HAP-1 (cell line): Measurements from ENCODE around the gene USP32.

Source experiments
- DNase-seq, 2 experiments: peaks; one replicate each; pipeline ENCODE4 v3.0.0-alpha.2; 2016 to 2020; ENCODE audit warnings: low spot score in 2 of 2
- H3K27me3 ChIP-seq: fragments of 250-450 bp; sonication (Bioruptor Pico); 2 replicates; pipeline ENCODE4 v1.5.1; 2020; ENCODE audit warnings: low read depth, mild to moderate bottlenecking, moderate library complexity
- H3K36me3 ChIP-seq: fragments of 250-450 bp; sonication (Bioruptor Pico); replicated peaks from 2 replicates; pipeline ENCODE4 v1.5.1; 2020; ENCODE audit warnings: mild to moderate bottlenecking
- H3K4me1 ChIP-seq: fragments of 250-450 bp; sonication (Bioruptor Pico); 2 replicates; pipeline ENCODE4 v1.5.1; 2020; ENCODE audit warnings: mild to moderate bottlenecking
- H3K4me3 ChIP-seq: fragments of 250-450 bp; sonication (Bioruptor Pico); 2 replicates; pipeline ENCODE4 v1.5.1; 2020; ENCODE audit warnings: mild to moderate bottlenecking, moderate library complexity
- H3K9me3 ChIP-seq: fragments of 250-450 bp; sonication (Bioruptor Pico); 2 replicates; pipeline ENCODE4 v1.5.1; 2020; ENCODE audit warnings: mild to moderate bottlenecking, moderate library complexity
- in situ Hi-C: fragments of 300-500 bp; cut with MboI; formaldehyde crosslinking; loops from 3 replicates; pipeline ENCODE4 v1.14.3; 2020; ENCODE audit warnings: low sequenced_read_pairs, inconsistent platforms, mixed read lengths

Gene USP32

GRCh38 chr17:60304502-60304901 is 87.4 kb downstream of the USP32 start:
- Histone ChIP-seq H3K36me3 (no peaks in the 10 kb centered on the region), H3K9me3 (no peaks in the 10 kb centered on the region), H3K4me3 (no peak overlapping the region), H3K27me3 (no peaks in the 10 kb centered on the region), H3K4me1 (peaks cover 13% of the 10 kb centered on the region)
- no peak for DNase-seq
- in situ Hi-C loops = no loop called here

- no peak overlapping the region for H3K4me3 ChIP-seq
- no peaks in the 10 kb centered on the region for H3K27me3 ChIP-seq
- no peaks in the 10 kb centered on the region for H3K9me3 ChIP-seq
- DNase-seq = peak; percentile 32 to 71
- H3K36me3 ChIP-seq = no peaks in the 10 kb centered on the region
- peaks cover 13% of the 10 kb centered on the region for H3K4me1 ChIP-seq
- in situ Hi-C loops = no loop called here
Observed at GRCh38 chr17:60303406-60304099, 88.4 kb downstream of the USP32 start.

GRCh38 chr17:60301649-60302048 is 90.3 kb downstream of the USP32 start:
- in situ Hi-C loops = no loop called here

GRCh38 chr17:60300949-60301348 is 91.0 kb downstream of the USP32 start:
- H3K36me3 ChIP-seq = no peaks in the 10 kb centered on the region

More at GRCh38 chr17:60301649-60302048, 90.3 kb downstream of the USP32 start:
- Histone ChIP-seq H3K27me3 (no peaks in the 10 kb centered on the region), H3K4me3 (no peak overlapping the region), H3K36me3 (no peaks in the 10 kb centered on the region), H3K9me3 (no peaks in the 10 kb centered on the region), H3K4me1 (peaks cover 13% of the 10 kb centered on the region)
- DNase-seq = no peak

GRCh38 chr17:60300011-60300410 is 91.9 kb downstream of the USP32 start:
- Histone ChIP-seq H3K27me3 (no peaks in the 10 kb centered on the region), H3K9me3 (no peaks in the 10 kb centered on the region), H3K4me1 (peaks cover 13% of the 10 kb centered on the region), H3K36me3 (no peaks in the 10 kb centered on the region), H3K4me3 (no peak overlapping the region)
- in situ Hi-C loops = no loop called here
- no peak for DNase-seq

More at GRCh38 chr17:60300949-60301348, 91.0 kb downstream of the USP32 start:
- no peak overlapping the region for H3K4me3 ChIP-seq
- no peaks in the 10 kb centered on the region for H3K27me3 ChIP-seq
- peaks cover 13% of the 10 kb centered on the region for H3K4me1 ChIP-seq
- DNase-seq = no peak
- in situ Hi-C loops = no loop called here
- H3K9me3 ChIP-seq = no peaks in the 10 kb centered on the region

- no peaks in the 10 kb centered on the region for H3K36me3 ChIP-seq
- H3K9me3 ChIP-seq = no peaks in the 10 kb centered on the region
- in situ Hi-C loops = no loop called here
- H3K27me3 ChIP-seq = no peaks in the 10 kb centered on the region
- no peak overlapping the region for H3K4me3 ChIP-seq
- no peaks in the 10 kb centered on the region; the same call in 1 of the 2 replicates for H3K4me1 ChIP-seq
- no peak for DNase-seq
Observed at GRCh38 chr17:60297760-60298401, 94.1 kb downstream of the USP32 start.

- in situ Hi-C loops = no loop called here
- no peaks in the 10 kb centered on the region for H3K9me3 ChIP-seq
- no peaks in the 10 kb centered on the region for H3K27me3 ChIP-seq
- no peaks in the 10 kb centered on the region for H3K36me3 ChIP-seq
- no peaks in the 10 kb centered on the region; the same call in 1 of the 2 replicates for H3K4me1 ChIP-seq
- H3K4me3 ChIP-seq = no peak overlapping the region
- DNase-seq = no peak
Observed at GRCh38 chr17:60296177-60296576, 95.8 kb downstream of the USP32 start.

GRCh38 chr17:60293580-60294335 is 98.2 kb downstream of the USP32 start:
- in situ Hi-C loops = no loop called here
- DNase-seq = no peak
- Histone ChIP-seq H3K27me3 (no peaks in the 10 kb centered on the region), H3K36me3 (no peaks in the 10 kb centered on the region), H3K4me1 (no peaks in the 10 kb centered on the region; the same call in 1 of the 2 replicates), H3K4me3 (no peak overlapping the region), H3K9me3 (no peaks in the 10 kb centered on the region)

- Histone ChIP-seq H3K36me3 (peaks cover 3% of the 10 kb centered on the region; the same call in 1 of the 2 replicates), H3K9me3 (no peaks in the 10 kb centered on the region), H3K4me3 (no peak overlapping the region), H3K4me1 (no peaks in the 10 kb centered on the region; the same call in 1 of the 2 replicates), H3K27me3 (no peaks in the 10 kb centered on the region)
- DNase-seq = no peak
- in situ Hi-C loops = no loop called here
Observed at GRCh38 chr17:60292697-60293096, 99.2 kb downstream of the USP32 start.

GRCh38 chr17:60284709-60285108 is 107.2 kb downstream of the USP32 start:
- H3K9me3 ChIP-seq = no peaks in the 10 kb centered on the region
- H3K36me3 ChIP-seq = peaks cover 9% of the 10 kb centered on the region; the same call in 1 of the 2 replicates
- DNase-seq = no peak
- in situ Hi-C loops = no loop called here
- H3K4me1 ChIP-seq = peaks cover 5% of the 10 kb centered on the region; the same call in 1 of the 2 replicates
- no peaks in the 10 kb centered on the region for H3K27me3 ChIP-seq
- H3K4me3 ChIP-seq = no peak overlapping the region

- H3K4me3 ChIP-seq = no peak overlapping the region
- no peak for DNase-seq
- H3K27me3 ChIP-seq = no peaks in the 10 kb centered on the region
- H3K36me3 ChIP-seq = peaks cover 9% of the 10 kb centered on the region; the same call in 1 of the 2 replicates
- H3K9me3 ChIP-seq = no peaks in the 10 kb centered on the region
- in situ Hi-C loops = no loop called here
- H3K4me1 ChIP-seq = peaks cover 5% of the 10 kb centered on the region; the same call in 1 of the 2 replicates
Observed at GRCh38 chr17:60283816-60284215, 108.1 kb downstream of the USP32 start.

- in situ Hi-C loops = no loop called here
- no peak for DNase-seq
- 0 out of 2 replicates have a peak, but pooled peaks cover 3% of the 10 kb centered on the region for H3K36me3 ChIP-seq
Observed at GRCh38 chr17:60280673-60281072, 111.3 kb downstream of the USP32 start.

GRCh38 chr17:60278237-60278636 is 113.7 kb downstream of the USP32 start:
- no peaks in the 10 kb centered on the region for H3K27me3 ChIP-seq
- H3K4me3 ChIP-seq = no peak overlapping the region
- in situ Hi-C loops = no loop called here
- H3K36me3 ChIP-seq = no peaks in the 10 kb centered on the region
- no peak for DNase-seq
- H3K4me1 ChIP-seq = peaks cover 10% of the 10 kb centered on the region
- no peaks in the 10 kb centered on the region for H3K9me3 ChIP-seq

More at GRCh38 chr17:60280673-60281072, 111.3 kb downstream of the USP32 start:
- Histone ChIP-seq H3K27me3 (no peaks in the 10 kb centered on the region), H3K4me3 (no peak overlapping the region), H3K4me1 (peaks cover 10% of the 10 kb centered on the region), H3K9me3 (no peaks in the 10 kb centered on the region)
